Measurements from ENCODE around the gene CCDC88C.

DNA sequence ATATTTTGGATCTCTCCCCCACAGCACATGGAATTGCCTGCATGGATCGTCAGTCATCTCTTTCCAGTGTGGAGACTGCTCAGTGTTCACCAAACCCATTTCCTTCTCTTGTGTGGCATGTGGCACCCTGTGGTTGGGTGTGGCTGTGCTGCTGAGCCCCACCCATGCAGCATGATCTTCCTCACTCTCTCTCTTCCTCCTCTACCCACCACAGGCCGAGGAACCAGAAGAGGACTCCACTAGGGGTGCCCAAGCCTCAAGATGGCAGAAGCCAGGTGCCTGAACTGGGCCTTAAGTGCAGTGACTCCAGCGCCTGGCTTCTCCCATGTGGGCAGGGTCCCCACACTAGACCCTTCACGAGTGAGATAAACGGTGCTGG, 106.3 kb downstream of the CCDC88C start:
- no peak; the same call in 1 of the 2 replicates for TF ChIP-seq CTCF (IDR thresholded peaks at IDR 0.05; ENCODE audit: low read length)
- TF ChIP-seq EZH2 (IDR thresholded peaks at IDR 0.05; ENCODE audit: borderline replicate concordance, low read length): no peak
